Peyer's patch (tissue), 4 donors: ENCODE results near the gene SPATA20.

Experiments
- CTCF ChIP-seq, 6 experiments: fragments of 450-650 bp in 4 of 6; fragments of 200-600 bp in 2 of 6; sonication (generic) in 1 of 6; IDR thresholded peaks; one replicate each; pipeline ENCODE4 v1.5.1; 2017 to 2019; ENCODE audit warnings: antibody characterized with exemption in 6 of 6, mild to moderate bottlenecking in 3 of 6, moderate library complexity in 1 of 6
- POLR2A ChIP-seq, 2 donors: fragments of 450-650 bp; IDR thresholded peaks; one replicate each; pipeline ENCODE4 v1.5.1; 2017; ENCODE audit warnings: antibody characterized with exemption in 2 of 2, mild to moderate bottlenecking in 2 of 2, moderate library complexity in 2 of 2

- TF ChIP-seq CTCF (IDR thresholded peaks at IDR 0.05) (no peak), POLR2A (IDR thresholded peaks at IDR 0.05) (no peak)
Measured at GRCh38 chr17:50533185-50533584, 13.8 kb upstream of the SPATA20 start.
